Neural progenitor cell (in vitro differentiated cells): ENCODE results near the gene GGT6. TPM values are rescaled to one million over a fixed set of nuclear protein-coding genes. Genes with fewer than 3 reads are reported as not detected.

Experiments
- DNase-seq: peaks from one replicate; pipeline ENCODE4 v3.0.0-alpha.2; 2016; ENCODE audit warnings: low spot score
- H2AFZ ChIP-seq: fragments of 200-600 bp; sonication (generic); replicated peaks from 2 replicates; pipeline ENCODE4 v1.6.1; 2016; ENCODE audit warnings: antibody characterized with exemption
- H3F3A ChIP-seq: fragments of 200-600 bp; sonication (generic); 2 replicates; pipeline ENCODE4 v1.6.1; 2016; ENCODE audit warnings: antibody characterized with exemption, low read depth
- H3K27ac ChIP-seq: fragments of 200-600 bp; sonication (generic); 2 replicates; pipeline ENCODE4 v1.5.1; 2016; ENCODE audit warnings: mild to moderate bottlenecking
- H3K27me3 ChIP-seq: fragments of 200-600 bp; sonication (generic); 2 replicates; pipeline ENCODE4 v1.6.1; 2016; ENCODE audit warnings: mild to moderate bottlenecking, moderate library complexity
- H3K36me3 ChIP-seq: fragments of 200-600 bp; sonication (generic); 2 replicates; pipeline ENCODE4 v1.5.1; 2016
- H3K4me1 ChIP-seq: fragments of 200-600 bp; sonication (generic); 2 replicates; pipeline ENCODE4 v1.6.1; 2016; ENCODE audit warnings: mixed run types
- H3K4me2 ChIP-seq: fragments of 200-600 bp; sonication (generic); 2 replicates; pipeline ENCODE4 v1.6.1; 2016
- H3K4me3 ChIP-seq: fragments of 200-600 bp; sonication (generic); 2 replicates; pipeline ENCODE4 v1.5.1; 2016
- H3K79me2 ChIP-seq: fragments of 200-600 bp; sonication (generic); 2 replicates; pipeline ENCODE4 v1.6.1; 2016; ENCODE audit warnings: low read depth
- H3K9ac ChIP-seq: fragments of 200-600 bp; sonication (generic); 2 replicates; pipeline ENCODE4 v1.6.1; 2016
- H3K9me3 ChIP-seq: fragments of 200-600 bp; sonication (generic); 2 replicates; pipeline ENCODE4 v1.5.1; 2016; ENCODE audit warnings: low read depth
- H4K20me1 ChIP-seq: fragments of 200-600 bp; sonication (generic); 2 replicates; pipeline ENCODE4 v1.6.1; 2016; ENCODE audit warnings: low read depth
- H3K27ac Mint-ChIP-seq: 3 replicates; pipeline ENCODE4 v1.8.0; 2021; ENCODE audit warnings: mixed read lengths
- H3K27me3 Mint-ChIP-seq: 2 replicates; pipeline ENCODE4 v1.8.0; 2022; ENCODE audit warnings: low read depth, mild to moderate bottlenecking, inconsistent platforms, moderate library complexity, mixed read lengths; ENCODE audit not compliant: insufficient read depth
- H3K36me3 Mint-ChIP-seq: 3 replicates; pipeline ENCODE4 v1.8.0; 2021; ENCODE audit warnings: mixed read lengths
- H3K4me1 Mint-ChIP-seq: 3 replicates; pipeline ENCODE4 v1.8.0; 2021; ENCODE audit warnings: mixed read lengths
- H3K4me3 Mint-ChIP-seq: 3 replicates; pipeline ENCODE4 v1.8.0; 2021; ENCODE audit warnings: mild to moderate bottlenecking, moderate library complexity, mixed read lengths
- H3K9me3 Mint-ChIP-seq: 3 replicates; pipeline ENCODE4 v1.8.0; 2020; ENCODE audit warnings: mixed read lengths
- EZH2 ChIP-seq: fragments of 200-600 bp; sonication (generic); IDR thresholded peaks from 2 replicates; pipeline ENCODE4 v1.6.1; 2017; ENCODE audit warnings: antibody characterized with exemption, mild to moderate bottlenecking, moderate library complexity
- EZH2phosphoT487 ChIP-seq: fragments of 200-600 bp; sonication (generic); IDR thresholded peaks from 2 replicates; pipeline ENCODE4 v1.6.1; 2017; ENCODE audit warnings: antibody characterized with exemption
- total RNA-seq: library from RNA; depleted of rRNA; stranded (reverse); fragments of >200 nt; gene quantifications from 2 replicates; pipeline ENCODE4 v1.2.3, GENCODE V29; 2015; ENCODE audit warnings: low replicate concordance
- TF ChIP-seq, protein P1 (sequence below): fragments of 200-600 bp; sonication (generic); IDR thresholded peaks from 2 replicates; pipeline ENCODE4 v1.5.1; 2017; ENCODE audit warnings: antibody characterized with exemption, mild to moderate bottlenecking

The GGT6 gene
- total RNA-seq, 1 donor from 2014 or later, result not detected

- Mint-ChIP-seq H3K9me3 (no peaks in the 10 kb centered on the region), H3K4me3 (no peak overlapping the region), H3K4me1 (peaks cover 6% of the 10 kb centered on the region), H3K36me3 (no peaks in the 10 kb centered on the region), H3K27ac (no peak overlapping the region), H3K27me3 (peaks cover 32% of the 10 kb centered on the region)
- no peak overlapping the region for H3K4me2 ChIP-seq
- peaks cover 30% of the 10 kb centered on the region for H3K27me3 ChIP-seq
- H2AFZ ChIP-seq, result no peak overlapping the region
- H3K4me3 ChIP-seq, result no peak overlapping the region
- no peaks in the 10 kb centered on the region for H3F3A ChIP-seq
- DNase-seq, result no peak
- no peak overlapping the region for H3K9ac ChIP-seq
- peaks cover 9% of the 10 kb centered on the region for H3K4me1 ChIP-seq
- H3K27ac ChIP-seq, result no peak overlapping the region
- H3K36me3 ChIP-seq, result no peaks in the 10 kb centered on the region
- H3K79me2 ChIP-seq, result no peaks in the 10 kb centered on the region
- H3K9me3 ChIP-seq, result no peaks in the 10 kb centered on the region
- H4K20me1 ChIP-seq, result no peaks in the 10 kb centered on the region
- no peak for TF ChIP-seq EZH2
- TF ChIP-seq, protein P1, sequence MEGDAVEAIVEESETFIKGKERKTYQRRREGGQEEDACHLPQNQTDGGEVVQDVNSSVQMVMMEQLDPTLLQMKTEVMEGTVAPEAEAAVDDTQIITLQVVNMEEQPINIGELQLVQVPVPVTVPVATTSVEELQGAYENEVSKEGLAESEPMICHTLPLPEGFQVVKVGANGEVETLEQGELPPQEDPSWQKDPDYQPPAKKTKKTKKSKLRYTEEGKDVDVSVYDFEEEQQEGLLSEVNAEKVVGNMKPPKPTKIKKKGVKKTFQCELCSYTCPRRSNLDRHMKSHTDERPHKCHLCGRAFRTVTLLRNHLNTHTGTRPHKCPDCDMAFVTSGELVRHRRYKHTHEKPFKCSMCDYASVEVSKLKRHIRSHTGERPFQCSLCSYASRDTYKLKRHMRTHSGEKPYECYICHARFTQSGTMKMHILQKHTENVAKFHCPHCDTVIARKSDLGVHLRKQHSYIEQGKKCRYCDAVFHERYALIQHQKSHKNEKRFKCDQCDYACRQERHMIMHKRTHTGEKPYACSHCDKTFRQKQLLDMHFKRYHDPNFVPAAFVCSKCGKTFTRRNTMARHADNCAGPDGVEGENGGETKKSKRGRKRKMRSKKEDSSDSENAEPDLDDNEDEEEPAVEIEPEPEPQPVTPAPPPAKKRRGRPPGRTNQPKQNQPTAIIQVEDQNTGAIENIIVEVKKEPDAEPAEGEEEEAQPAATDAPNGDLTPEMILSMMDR, result no peak
- TF ChIP-seq EZH2phosphoT487, result no peak
These were observed 28.7 kb upstream of the GGT6 start for GRCh38 chr17:4588898-4589625.

GRCh38 chr17:4588391-4588790 lies 28.0 kb upstream of the GGT6 start:
- Mint-ChIP-seq H3K27ac (no peak overlapping the region), H3K36me3 (no peaks in the 10 kb centered on the region), H3K27me3 (peaks cover 37% of the 10 kb centered on the region), H3K9me3 (no peaks in the 10 kb centered on the region), H3K4me3 (no peak overlapping the region), H3K4me1 (peaks cover 11% of the 10 kb centered on the region)
- no peak overlapping the region for H3K9ac ChIP-seq
- H3K36me3 ChIP-seq, result no peaks in the 10 kb centered on the region
- no peak overlapping the region for H2AFZ ChIP-seq
- TF ChIP-seq EZH2 (no peak), EZH2phosphoT487 (no peak)
- TF ChIP-seq, protein P1, result no peak
- no peak overlapping the region for H3K4me2 ChIP-seq
- peaks cover 37% of the 10 kb centered on the region for H3K27me3 ChIP-seq
- H3K4me3 ChIP-seq, result no peak overlapping the region
- no peaks in the 10 kb centered on the region for H4K20me1 ChIP-seq
- no peaks in the 10 kb centered on the region for H3K9me3 ChIP-seq
- no peaks in the 10 kb centered on the region for H3K79me2 ChIP-seq
- peak; percentile 3 for DNase-seq
- H3K4me1 ChIP-seq, result peaks cover 12% of the 10 kb centered on the region
- H3K27ac ChIP-seq, result no peak overlapping the region
- H3F3A ChIP-seq, result no peaks in the 10 kb centered on the region

- Histone ChIP-seq H3K4me2 (no peak overlapping the region), H3K9ac (no peak overlapping the region), H2AFZ (no peak overlapping the region), H3K79me2 (no peaks in the 10 kb centered on the region), H3K4me1 (peaks cover 16% of the 10 kb centered on the region), H3K9me3 (no peaks in the 10 kb centered on the region), H3K4me3 (no peak overlapping the region), H4K20me1 (no peaks in the 10 kb centered on the region), H3K36me3 (no peaks in the 10 kb centered on the region), H3K27ac (no peak overlapping the region), H3K27me3 (peaks cover 42% of the 10 kb centered on the region), H3F3A (no peaks in the 10 kb centered on the region)
- DNase-seq, result peak; percentile 1
- TF ChIP-seq EZH2, result no peak
- TF ChIP-seq, protein P1, result no peak
- Mint-ChIP-seq H3K9me3 (no peaks in the 10 kb centered on the region), H3K27me3 (peaks cover 43% of the 10 kb centered on the region), H3K4me3 (no peak overlapping the region), H3K4me1 (peaks cover 14% of the 10 kb centered on the region), H3K27ac (no peak overlapping the region), H3K36me3 (no peaks in the 10 kb centered on the region)
These were observed 27.4 kb upstream of the GGT6 start for GRCh38 chr17:4587803-4588202.
